H9 (cell line): ENCODE measurements around the gene GTF3C5. TPM values are rescaled to one million over a fixed set of nuclear protein-coding genes. Genes with fewer than 3 reads are reported as not detected.

Experiments
- DNase-seq: peaks from one replicate; pipeline ENCODE4 v3.0.0-alpha.2; 2017
- H2AFZ ChIP-seq: one replicate; pipeline ENCODE4 v1.6.1; 2013; ENCODE audit warnings: mild to moderate bottlenecking, low read length, control low read depth, moderate library complexity
- H2AK5ac ChIP-seq: 2 replicates; pipeline ENCODE4 v1.6.1; 2013; ENCODE audit warnings: low read length, control low read depth, mixed read lengths; ENCODE audit not compliant: insufficient read length
- H2BK120ac ChIP-seq: one replicate; pipeline ENCODE4 v1.6.1; 2013; ENCODE audit warnings: low read depth, mild to moderate bottlenecking, low read length, control low read depth, inconsistent platforms; ENCODE audit not compliant: poor library complexity, severe bottlenecking
- H2BK12ac ChIP-seq: 2 replicates; pipeline ENCODE4 v1.6.1; 2013; ENCODE audit warnings: low read length, control low read depth, mixed read lengths, low read depth; ENCODE audit not compliant: insufficient read length
- H2BK15ac ChIP-seq: 2 replicates; pipeline ENCODE4 v1.6.1; 2013; ENCODE audit warnings: low read depth, low read length, control low read depth
- H2BK20ac ChIP-seq: one replicate; pipeline ENCODE4 v1.6.1; 2013; ENCODE audit warnings: low read depth, mild to moderate bottlenecking, low read length, control low read depth, inconsistent platforms; ENCODE audit not compliant: poor library complexity, severe bottlenecking
- H2BK5ac ChIP-seq: 2 replicates; pipeline ENCODE4 v1.6.1; 2013; ENCODE audit warnings: low read length, control low read depth, mixed read lengths; ENCODE audit not compliant: insufficient read length
- H3K14ac ChIP-seq: 2 replicates; pipeline ENCODE4 v1.6.1; 2013; ENCODE audit warnings: low read length, control low read depth; ENCODE audit not compliant: insufficient read depth
- H3K18ac ChIP-seq: 2 replicates; pipeline ENCODE4 v1.6.1; 2013; ENCODE audit warnings: low read depth, mild to moderate bottlenecking, mixed read lengths, low read length, control low read depth; ENCODE audit not compliant: insufficient read length
- H3K23ac ChIP-seq: 2 replicates; pipeline ENCODE4 v1.6.1; 2013; ENCODE audit warnings: low read length, control low read depth, mixed read lengths, low read depth; ENCODE audit not compliant: insufficient read length
- H3K23me2 ChIP-seq: 2 replicates; pipeline ENCODE4 v1.6.1; 2013; ENCODE audit warnings: low read depth, mild to moderate bottlenecking, mixed read lengths, low read length, control low read depth; ENCODE audit not compliant: insufficient read length, poor library complexity, severe bottlenecking
- H3K27ac ChIP-seq: 2 replicates; pipeline ENCODE4 v1.5.1; 2013; ENCODE audit warnings: low read length, control low read depth, mixed read lengths, low read depth; ENCODE audit not compliant: insufficient read length
- H3K27me3 ChIP-seq: 2 replicates; pipeline ENCODE4 v1.6.1; 2013; ENCODE audit warnings: low read length, control low read depth, inconsistent platforms; ENCODE audit not compliant: insufficient read depth
- H3K4ac ChIP-seq: 2 replicates; pipeline ENCODE4 v1.6.1; 2013; ENCODE audit warnings: low read depth, mild to moderate bottlenecking, control low read depth, inconsistent platforms, low read length, moderate library complexity
- H3K4me1 ChIP-seq: 2 replicates; pipeline ENCODE4 v1.6.1; 2013; ENCODE audit warnings: low read length, control low read depth, inconsistent platforms; ENCODE audit not compliant: insufficient read depth
- H3K4me2 ChIP-seq: 2 replicates; pipeline ENCODE4 v1.6.1; 2013; ENCODE audit warnings: low read length, control low read depth, mixed read lengths; ENCODE audit not compliant: insufficient read length, insufficient read depth
- H3K56ac ChIP-seq: 2 replicates; pipeline ENCODE4 v1.6.1; 2013; ENCODE audit warnings: low read depth, mild to moderate bottlenecking, mixed read lengths, low read length, control low read depth; ENCODE audit not compliant: insufficient read length
- H3K79me1 ChIP-seq: 2 replicates; pipeline ENCODE4 v1.6.1; 2013; ENCODE audit warnings: low read depth, mild to moderate bottlenecking, moderate library complexity, low read length, control low read depth, inconsistent platforms; ENCODE audit not compliant: insufficient read depth, poor library complexity, severe bottlenecking
- H3K79me2 ChIP-seq: 2 replicates; pipeline ENCODE4 v1.6.1; 2013; ENCODE audit warnings: low read length, control low read depth, inconsistent platforms; ENCODE audit not compliant: insufficient read depth
- H3K9ac ChIP-seq: 2 replicates; pipeline ENCODE4 v1.6.1; 2013; ENCODE audit warnings: low read length, control low read depth, mixed read lengths; ENCODE audit not compliant: insufficient read length; ENCODE audit errors: extremely low read depth
- H3K9me3 ChIP-seq: one replicate; pipeline ENCODE4 v1.6.1; 2013; ENCODE audit warnings: low read depth, low read length, inconsistent platforms; ENCODE audit not compliant: control insufficient read depth
- H3T11ph ChIP-seq: one replicate; pipeline ENCODE4 v1.6.1; 2013; ENCODE audit warnings: mild to moderate bottlenecking, low read length, control low read depth, inconsistent platforms
- H4K20me1 ChIP-seq: one replicate; pipeline ENCODE4 v1.6.1; 2013; ENCODE audit not compliant: control insufficient read depth, insufficient read length, insufficient read depth
- H4K5ac ChIP-seq: 2 replicates; pipeline ENCODE4 v1.6.1; 2013; ENCODE audit warnings: low read depth, mild to moderate bottlenecking, mixed read lengths, low read length, control low read depth; ENCODE audit not compliant: insufficient read length
- H4K8ac ChIP-seq: replicated peaks from 2 replicates; pipeline ENCODE4 v1.6.1; 2013; ENCODE audit warnings: low read length, control low read depth, mixed read lengths, low read depth; ENCODE audit not compliant: insufficient read length
- H4K91ac ChIP-seq: 2 replicates; pipeline ENCODE4 v1.6.1; 2013; ENCODE audit warnings: low read depth, mild to moderate bottlenecking, moderate library complexity, mixed read lengths, low read length, control low read depth; ENCODE audit not compliant: insufficient read length
- H3K27ac Mint-ChIP-seq, 3 experiments: 2 replicates in 2 of 3; 3 replicates in 1 of 3; pipeline ENCODE4 v1.8.0; 2020 to 2021; ENCODE audit warnings: mixed read lengths in 3 of 3, mild to moderate bottlenecking in 1 of 3, moderate library complexity in 1 of 3
- H3K27me3 Mint-ChIP-seq: 2 replicates; pipeline ENCODE4 v1.8.0; 2021; ENCODE audit warnings: low read depth, mild to moderate bottlenecking, moderate library complexity, mixed read lengths
- H3K36me3 Mint-ChIP-seq, 3 experiments: 2 replicates in 2 of 3; 3 replicates in 1 of 3; pipeline ENCODE4 v1.8.0; 2020 to 2021; ENCODE audit warnings: low read depth in 3 of 3, mixed read lengths in 3 of 3; ENCODE audit not compliant: insufficient read depth in 1 of 3
- H3K4me1 Mint-ChIP-seq, 2 experiments: 2 replicates each; pipeline ENCODE4 v1.8.0; 2020; ENCODE audit warnings: mixed read lengths in 2 of 2
- H3K4me3 Mint-ChIP-seq, 2 experiments: 2 replicates in 1 of 2; 3 replicates in 1 of 2; pipeline ENCODE4 v1.8.0; 2020 to 2021; ENCODE audit warnings: mild to moderate bottlenecking in 2 of 2, mixed read lengths in 2 of 2, moderate library complexity in 1 of 2
- H3K9me3 Mint-ChIP-seq, 2 experiments: 2 replicates in 1 of 2; 3 replicates in 1 of 2; pipeline ENCODE4 v1.8.0; 2020; ENCODE audit warnings: mild to moderate bottlenecking in 2 of 2, mixed read lengths in 2 of 2, moderate library complexity in 1 of 2
- WGBS: extraction: QIAGEN DNeasy Blood & Tissue Kit; methylation state at CpG from one replicate; pipeline ENCODE4 v1.1.7; 2013; ENCODE audit warnings: missing lambda C conversion rate, low lambda C conversion rate, mixed read lengths; ENCODE audit not compliant: insufficient read length; ENCODE audit errors: extremely low coverage; 5-methylcytosine and 5-hydroxymethylcytosine counted together
- total RNA-seq: library from RNA; stranded (reverse); gene quantifications from 2 replicates; pipeline ENCODE4 v1.2.1, GENCODE V29; 2021
- TF ChIP-seq, protein P1 (sequence below): fragments of 200-600 bp; sonication (generic); conservative IDR thresholded peaks from 3 replicates; pipeline ENCODE4 v1.8.0; 2021; ENCODE audit warnings: antibody characterized with exemption, mild to moderate bottlenecking

GTF3C5 gene
- total RNA-seq, 1 experiment from 2014 or later, result 88.9 TPM

DNA sequence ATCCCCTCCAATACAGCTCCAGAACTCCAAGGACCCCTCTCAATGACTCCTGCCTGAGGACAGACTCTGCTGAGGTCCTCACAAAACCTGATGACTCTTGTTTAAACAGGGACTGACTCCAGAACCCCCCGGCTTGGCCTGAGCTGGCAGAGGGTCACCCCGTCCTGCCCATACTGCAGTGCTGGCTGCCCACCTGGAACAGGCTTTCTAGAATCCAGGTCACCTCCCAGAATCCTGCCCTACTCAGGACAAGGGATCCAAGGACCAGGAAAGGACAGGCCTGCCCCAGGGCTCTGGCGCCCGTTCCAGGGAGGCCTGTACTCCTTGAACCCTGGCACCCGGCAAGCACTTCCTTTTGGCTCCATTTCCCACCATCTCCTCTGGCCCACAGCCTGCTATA lies 68.1 kb downstream of the GTF3C5 start:
- Mint-ChIP-seq H3K27ac (no peak overlapping the region), H3K4me3 (no peak overlapping the region), H3K36me3 (peaks cover 48 to 66% (median 61%) of the 10 kb centered on the region in 3 experiments), H3K27me3 (peaks cover 6% of the 10 kb centered on the region), H3K4me1 (no peaks in the 10 kb centered on the region), H3K9me3 (peaks cover 22% of the 10 kb centered on the region in 2 experiments)
- no peaks in the 10 kb centered on the region for H3K9me3 ChIP-seq
- no CpG with 5 or more reads among the region's 5 CpGs for WGBS
- no peaks in the 10 kb centered on the region for H3K23me2 ChIP-seq
- H3K4me1 ChIP-seq, result no peaks in the 10 kb centered on the region
- H3K79me1 ChIP-seq, result no peaks in the 10 kb centered on the region
- no peak overlapping the region for H3K9ac ChIP-seq
- H3K79me2 ChIP-seq, result no peaks in the 10 kb centered on the region; the same call in 1 of the 2 replicates
- H3K27me3 ChIP-seq, result no peaks in the 10 kb centered on the region
- H3K14ac ChIP-seq, result no peak overlapping the region
- H2BK20ac ChIP-seq, result no peak overlapping the region
- no peak overlapping the region for H3K27ac ChIP-seq
- H2BK15ac ChIP-seq, result no peak overlapping the region
- no peak overlapping the region for H2AFZ ChIP-seq
- no peak overlapping the region for H4K5ac ChIP-seq
- H3K4ac ChIP-seq, result no peak overlapping the region
- no peak overlapping the region for H3K23ac ChIP-seq
- no peak overlapping the region for H2AK5ac ChIP-seq
- no peak overlapping the region for H3K18ac ChIP-seq
- H4K91ac ChIP-seq, result no peak overlapping the region
- no peak overlapping the region for H3K4me2 ChIP-seq
- no peaks in the 10 kb centered on the region for H4K20me1 ChIP-seq
- no peak overlapping the region for H3T11ph ChIP-seq
- H3K56ac ChIP-seq, result no peak overlapping the region
- no peak overlapping the region for H4K8ac ChIP-seq
- H2BK120ac ChIP-seq, result no peak overlapping the region
- H2BK12ac ChIP-seq, result no peak overlapping the region
- TF ChIP-seq, protein P1, sequence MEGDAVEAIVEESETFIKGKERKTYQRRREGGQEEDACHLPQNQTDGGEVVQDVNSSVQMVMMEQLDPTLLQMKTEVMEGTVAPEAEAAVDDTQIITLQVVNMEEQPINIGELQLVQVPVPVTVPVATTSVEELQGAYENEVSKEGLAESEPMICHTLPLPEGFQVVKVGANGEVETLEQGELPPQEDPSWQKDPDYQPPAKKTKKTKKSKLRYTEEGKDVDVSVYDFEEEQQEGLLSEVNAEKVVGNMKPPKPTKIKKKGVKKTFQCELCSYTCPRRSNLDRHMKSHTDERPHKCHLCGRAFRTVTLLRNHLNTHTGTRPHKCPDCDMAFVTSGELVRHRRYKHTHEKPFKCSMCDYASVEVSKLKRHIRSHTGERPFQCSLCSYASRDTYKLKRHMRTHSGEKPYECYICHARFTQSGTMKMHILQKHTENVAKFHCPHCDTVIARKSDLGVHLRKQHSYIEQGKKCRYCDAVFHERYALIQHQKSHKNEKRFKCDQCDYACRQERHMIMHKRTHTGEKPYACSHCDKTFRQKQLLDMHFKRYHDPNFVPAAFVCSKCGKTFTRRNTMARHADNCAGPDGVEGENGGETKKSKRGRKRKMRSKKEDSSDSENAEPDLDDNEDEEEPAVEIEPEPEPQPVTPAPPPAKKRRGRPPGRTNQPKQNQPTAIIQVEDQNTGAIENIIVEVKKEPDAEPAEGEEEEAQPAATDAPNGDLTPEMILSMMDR, result no peak
- H2BK5ac ChIP-seq, result no peak overlapping the region
- DNase-seq, result no peak
